IMR-90 (cell line): ENCODE measurements around the gene CAPZA2. TPM values are rescaled to one million over a fixed set of nuclear protein-coding genes. Genes with fewer than 3 reads are reported as not detected.

Experiments
- ATAC-seq: fragments of 200-7000 bp; cut with Tn5 transposase; 2 replicates; pipeline ENCODE4 v1.9.1; 2020; ENCODE audit warnings: low read depth, mild to moderate bottlenecking, moderate library complexity
- BruUV-seq: library from RNA; stranded (reverse); fragments of 400-500 nt; replicated peaks from 2 replicates; lab custom pipeline; 2021; lab: Mats Ljungman, UMichigan
- CTCF ChIA-PET: fragments of 300-600 bp; formaldehyde crosslinking; extraction: SDS; loops from one replicate; lab custom pipeline; 2021; ENCODE audit warnings: antibody characterized with exemption; lab: Yijun Ruan, JAX
- POLR2A ChIA-PET: fragments of 300-600 bp; sonication (Branson Sonifier 250); formaldehyde crosslinking; loops from one replicate; lab custom pipeline; 2022; ENCODE audit warnings: antibody characterized with exemption; ENCODE audit not compliant: unreplicated experiment; lab: Charles Lee
- DNase-seq: peaks from one replicate; pipeline ENCODE4 v3.0.0; 2013
- H2AFZ ChIP-seq: replicated peaks from 2 replicates; pipeline ENCODE3; 2013; ENCODE audit warnings: low read length, mild to moderate bottlenecking; ENCODE audit not compliant: poor library complexity
- H2AK5ac ChIP-seq: 2 replicates; pipeline ENCODE4 v1.6.1; 2013; ENCODE audit warnings: low read depth, low read length, inconsistent platforms
- H2AK9ac ChIP-seq: replicated peaks from 2 replicates; pipeline ENCODE3; 2013; ENCODE audit warnings: mild to moderate bottlenecking, low read depth, low read length, moderate library complexity; ENCODE audit not compliant: poor library complexity
- H2BK120ac ChIP-seq: 2 replicates; pipeline ENCODE4 v1.6.1; 2013; ENCODE audit warnings: low read depth, low read length, inconsistent platforms
- H2BK15ac ChIP-seq: 3 replicates; pipeline ENCODE4 v1.6.1; 2013; ENCODE audit warnings: low read depth, low read length, inconsistent platforms
- H2BK20ac ChIP-seq: 2 replicates; pipeline ENCODE4 v1.6.1; 2013; ENCODE audit warnings: low read depth, mild to moderate bottlenecking, inconsistent platforms, low read length, moderate library complexity
- H2BK5ac ChIP-seq: 2 replicates; pipeline ENCODE4 v1.6.1; 2013; ENCODE audit warnings: mild to moderate bottlenecking, low read depth, low read length, inconsistent platforms; ENCODE audit not compliant: poor library complexity, severe bottlenecking
- H3K14ac ChIP-seq: replicated peaks from 2 replicates; pipeline ENCODE4 v1.6.1; 2013; ENCODE audit warnings: low read depth, low read length, inconsistent platforms
- H3K18ac ChIP-seq: 2 replicates; pipeline ENCODE4 v1.6.1; 2013; ENCODE audit warnings: low read depth, low read length, control low read depth
- H3K23ac ChIP-seq: 2 replicates; pipeline ENCODE4 v1.6.1; 2013; ENCODE audit warnings: low read depth, low read length, inconsistent platforms
- H3K27ac ChIP-seq: 2 replicates; pipeline ENCODE4 v1.5.1; 2013; ENCODE audit warnings: mild to moderate bottlenecking, control low read depth, low read length; ENCODE audit not compliant: insufficient read depth
- H3K27me3 ChIP-seq: 2 replicates; pipeline ENCODE4 v1.6.1; 2013; ENCODE audit warnings: low read length; ENCODE audit not compliant: control insufficient read depth, insufficient read depth
- H3K36me3 ChIP-seq: 2 replicates; pipeline ENCODE4 v1.6.1; 2013; ENCODE audit warnings: low read length, mixed read lengths; ENCODE audit not compliant: control insufficient read depth, insufficient read depth
- H3K4ac ChIP-seq: 2 replicates; pipeline ENCODE4 v1.6.1; 2013; ENCODE audit warnings: low read depth, low read length, inconsistent platforms
- H3K4me1 ChIP-seq: 2 replicates; pipeline ENCODE4 v1.6.1; 2013; ENCODE audit warnings: low read length, mixed read lengths; ENCODE audit not compliant: control insufficient read depth, insufficient read depth
- H3K4me2 ChIP-seq: 2 replicates; pipeline ENCODE4 v1.6.1; 2013; ENCODE audit warnings: low read depth, mild to moderate bottlenecking, control low read depth, low read length, moderate library complexity
- H3K4me3 ChIP-seq: 2 replicates; pipeline ENCODE4 v1.5.1; 2013; ENCODE audit warnings: low read depth, mild to moderate bottlenecking, control low read depth, low read length, moderate library complexity; ENCODE audit not compliant: insufficient read depth
- H3K56ac ChIP-seq: 2 replicates; pipeline ENCODE4 v1.6.1; 2013; ENCODE audit warnings: low read length, inconsistent platforms; ENCODE audit not compliant: insufficient read depth; ENCODE audit errors: extremely low read depth
- H3K79me1 ChIP-seq, 2 experiments: 2 replicates each; pipeline ENCODE4 v1.6.1; 2013; ENCODE audit warnings: low read length in 2 of 2, inconsistent platforms in 1 of 2, low read depth in 1 of 2
- H3K9ac ChIP-seq: 2 replicates; pipeline ENCODE4 v1.6.1; 2013; ENCODE audit warnings: low read depth, low read length, control low read depth
- H3K9me1 ChIP-seq: 2 replicates; pipeline ENCODE4 v1.6.1; 2013; ENCODE audit warnings: low read length, inconsistent platforms; ENCODE audit not compliant: insufficient read depth
- H3K9me3 ChIP-seq: 2 replicates; pipeline ENCODE4 v1.6.1; 2013; ENCODE audit warnings: low read length; ENCODE audit not compliant: control insufficient read depth, insufficient read depth
- H4K20me1 ChIP-seq: 2 replicates; pipeline ENCODE4 v1.6.1; 2013; ENCODE audit warnings: low read length, inconsistent platforms; ENCODE audit not compliant: insufficient read depth
- H4K5ac ChIP-seq: 2 replicates; pipeline ENCODE4 v1.6.1; 2013; ENCODE audit warnings: mild to moderate bottlenecking, low read depth, low read length, control low read depth
- H4K8ac ChIP-seq, 2 experiments: 2 replicates each; pipeline ENCODE4 v1.6.1; 2013; ENCODE audit warnings: low read depth in 2 of 2, low read length in 2 of 2, control low read depth in 1 of 2, inconsistent platforms in 1 of 2
- H4K91ac ChIP-seq: 2 replicates; pipeline ENCODE4 v1.6.1; 2013; ENCODE audit warnings: low read depth, low read length, inconsistent platforms; ENCODE audit not compliant: insufficient read depth
- CEBPB ChIP-seq: IDR thresholded peaks from 2 replicates; pipeline ENCODE4 v1.6.1; 2012; ENCODE audit warnings: low read depth, low read length, improper control_type of control experiment
- NFE2L2 ChIP-seq: fragments of 150-350 bp; IDR thresholded peaks from 2 replicates; pipeline ENCODE4 v1.6.1; 2016; ENCODE audit warnings: low read depth, mild to moderate bottlenecking, low read length
- POLR2A ChIP-seq: IDR thresholded peaks from 2 replicates; pipeline ENCODE4 v1.6.1; 2012; ENCODE audit warnings: mild to moderate bottlenecking, low read depth, low read length
- WGBS, 2 experiments: methylation state at CpG; one replicate each; pipeline versions ENCODE4 v1.1.5 to v1.1.7; 2013; ENCODE audit warnings: missing lambda C conversion rate in 2 of 2; ENCODE audit not compliant: insufficient read length in 1 of 2; ENCODE audit errors: extremely low coverage in 2 of 2; 5-methylcytosine and 5-hydroxymethylcytosine counted together
- dilution Hi-C: fragments of 300-500 bp; cut with HindIII; formaldehyde crosslinking; loops from one replicate; pipeline ENCODE4 v1.14.3; 2018; ENCODE audit warnings: low sequenced_read_pairs; ENCODE audit not compliant: unreplicated experiment
- in situ Hi-C: fragments of 300-500 bp; cut with MboI; formaldehyde crosslinking; loops from 3 replicates; pipeline ENCODE4 v1.14.3; 2019; ENCODE audit warnings: low sequenced_read_pairs, inconsistent platforms, mixed read lengths
- intact Hi-C: fragments of 100-400 bp; cut with micrococcal nuclease; formaldehyde crosslinking; loops from 2 replicates; pipeline ENCODE4 v1.10.0; 2022
- polyA plus RNA-seq, 3 experiments: library from polyadenylated mRNA; depleted of rRNA; stranded (reverse); fragments of >200 nt; gene quantifications; 2 replicates each; pipeline ENCODE4 v1.2.3, GENCODE V29; 2012; ENCODE audit warnings: low replicate concordance in 1 of 3
- total RNA-seq: library from RNA; depleted of rRNA; stranded (reverse); fragments of >200 nt; gene quantifications from 2 replicates; pipeline ENCODE4 v1.2.3, GENCODE V29; 2012

Gene CAPZA2
- total and polyA plus RNA-seq, 2 of the 4 experiments (the other 2 are of a cell fraction), result 66.6 to 133 TPM

- Histone ChIP-seq H4K20me1 (peaks cover 3% of the 10 kb centered on the region; the same call in 1 of the 2 replicates), H3K4me1 (peaks cover 3% of the 10 kb centered on the region), H4K91ac (no peak overlapping the region), H2BK20ac (no peak overlapping the region), H2AFZ (no peak overlapping the region), H3K9me3 (no peaks in the 10 kb centered on the region), H3K36me3 (no peaks in the 10 kb centered on the region), H2BK120ac (no peak overlapping the region), H3K4me3 (no peak overlapping the region), H2BK5ac (no peak overlapping the region), H3K9me1 (no peaks in the 10 kb centered on the region), H3K79me1 (peaks cover 4 to 8% of the 10 kb centered on the region in 2 experiments; a peak in 3 of 4 replicates), H2AK5ac (no peak overlapping the region), H3K14ac (no peak overlapping the region), H3K23ac (no peak overlapping the region), H3K27me3 (no peaks in the 10 kb centered on the region), H3K9ac (no peak overlapping the region), H3K18ac (no peak overlapping the region), H4K5ac (no peak overlapping the region), H3K56ac (no peak overlapping the region), H2AK9ac (no peak overlapping the region), H4K8ac (no peak overlapping the region), H2BK15ac (no peak overlapping the region), H3K27ac (no peak overlapping the region), H3K4me2 (no peak overlapping the region), H3K4ac (no peak overlapping the region)
- in situ Hi-C loops (loop anchor here (25.0 kb wide), 1 partner anchor 763 kb away; no protein-coding TSS in a partner anchor), dilution Hi-C loops (no loop called here), intact Hi-C loops (no loop called here)
- ATAC-seq, result no peak
- DNase-seq, result no peak
- no peak for TF ChIP-seq NFE2L2
- no peak for TF ChIP-seq POLR2A
- TF ChIP-seq CEBPB, result no peak
- no TSS peak for BruUV-seq
- 83% methylated on average over 3 of the region's 3 CpGs; no CpG with 5 or more reads in 1 of the 2 experiments for WGBS, 2 experiments
- ChIA-PET CTCF (no interaction called here), POLR2A (no interaction called here)
Observed at GRCh38 chr7:116948934-116949333, 86.5 kb downstream of the CAPZA2 start.
